Stimulated activated CD8-positive, alpha-beta memory T cell treated with anti-CD3 and anti-CD28 coated beads, Interleukin-12 subunit alpha, Interleukin-12 subunit beta, amount 100 ng/mL, for 4 hours (primary cell): Measurements from ENCODE around the gene KRTAP19-8.

Experiments
- DNase-seq: peaks from one replicate; pipeline ENCODE4 v3.0.0-alpha.2; 2020; ENCODE audit warnings: low read depth

KRTAP19-8 gene

DNA sequence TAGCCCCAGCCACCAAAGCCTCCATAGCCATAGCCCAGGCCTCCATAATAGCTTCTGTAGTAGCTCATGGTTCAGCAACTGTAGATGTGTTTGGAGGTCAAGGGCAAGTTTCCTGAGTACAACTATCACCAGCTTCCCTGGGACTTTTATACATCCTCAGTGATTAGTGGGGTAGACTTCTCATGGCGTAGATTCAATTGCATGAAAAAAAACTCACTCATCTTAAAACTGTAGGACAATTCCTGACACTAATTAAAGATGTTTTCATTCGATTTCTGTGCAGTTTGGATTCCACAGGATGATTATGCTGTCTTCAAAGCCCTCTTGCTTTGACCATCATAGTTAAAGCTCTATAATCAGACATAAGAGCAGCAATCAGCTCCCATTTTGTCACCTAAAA, at the start of gene KRTAP19-8:
Gene KRTAP19-8, minus strand, starts transcription at position 101 of the 400 bp plus-strand sequence. Its CDS starts 33 bp downstream, at position 68.
- DNase-seq = no peak

DNA sequence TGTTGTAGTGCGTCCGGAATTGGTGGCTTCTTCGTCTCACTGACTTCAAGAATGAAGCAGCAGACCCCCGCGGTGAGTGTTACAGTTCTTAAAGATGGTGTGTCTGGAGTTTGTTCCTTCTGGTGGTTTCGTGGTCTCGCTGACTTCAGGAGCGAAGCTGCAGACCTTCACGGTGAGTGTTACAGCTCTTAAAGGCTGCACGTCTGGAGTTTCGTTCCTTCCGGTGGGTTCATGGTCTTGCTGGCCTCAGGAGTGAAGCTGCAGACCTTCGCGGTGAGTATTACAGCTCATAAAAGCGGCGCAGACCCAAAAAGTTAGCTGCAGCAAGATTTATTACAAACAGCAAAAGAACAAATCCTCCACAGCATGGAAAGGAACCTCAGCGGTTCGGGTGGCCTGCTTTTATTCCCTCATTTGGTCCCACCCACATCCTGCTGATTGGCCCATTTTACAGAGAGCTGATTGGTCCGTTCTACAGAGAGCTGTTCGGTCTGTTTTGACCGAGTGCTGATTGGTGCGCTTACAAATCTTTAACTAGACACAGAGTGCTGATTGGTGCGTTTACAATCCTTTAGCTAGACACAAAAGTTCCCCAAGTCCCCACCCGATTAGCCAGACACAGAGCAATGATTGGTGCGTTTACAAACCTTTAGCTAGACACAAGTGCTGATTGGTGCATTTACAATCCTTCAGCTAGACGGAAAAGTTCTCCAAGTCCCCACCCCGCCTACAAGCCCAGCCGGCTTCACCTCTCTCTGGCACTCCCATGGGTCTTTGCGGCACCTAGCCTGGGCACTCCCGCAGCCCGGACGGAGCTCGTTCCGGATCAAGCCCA, 49.6 kb upstream of the KRTAP19-8 start:
- DNase-seq = no peak

DNA sequence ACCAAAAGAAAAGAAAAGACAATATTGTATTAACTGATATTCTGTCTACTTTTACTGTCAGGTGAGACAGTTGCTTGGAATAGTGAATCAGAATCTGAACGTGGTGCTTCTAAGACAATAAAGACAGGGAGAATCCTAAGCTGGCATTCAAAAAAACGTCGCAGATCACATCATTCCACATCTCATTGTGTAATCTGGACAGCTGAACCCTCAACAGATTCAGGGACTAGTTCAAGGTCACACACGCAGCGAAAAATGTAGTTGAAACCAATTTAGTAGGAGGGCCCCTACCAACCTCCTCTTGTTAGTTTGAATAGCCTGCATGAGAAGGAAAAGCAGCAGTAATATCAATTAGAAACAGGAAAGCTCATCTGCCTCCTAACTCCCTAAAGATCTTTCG, 46.4 kb upstream of the KRTAP19-8 start:
- no peak for DNase-seq

DNA sequence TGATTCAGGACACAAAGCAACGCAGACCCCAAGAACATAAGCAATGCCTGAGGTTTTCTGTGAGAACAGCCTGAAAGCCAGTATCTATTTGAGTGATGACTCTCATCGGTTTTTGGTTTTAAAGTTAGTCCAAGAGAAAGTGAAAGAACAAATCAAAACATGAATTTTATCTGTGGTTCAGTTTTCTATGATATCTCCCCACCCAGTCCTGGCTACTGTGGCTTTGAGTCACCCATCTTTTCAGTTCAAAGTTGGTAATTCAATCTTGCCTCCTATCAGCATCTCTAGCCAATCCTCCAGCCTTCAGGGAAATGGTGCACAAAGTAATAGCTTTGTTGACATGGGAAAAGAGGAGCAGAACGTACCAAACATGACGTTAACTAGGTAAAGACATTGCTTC, 40.5 kb upstream of the KRTAP19-8 start:
- DNase-seq = no peak

- no peak for DNase-seq
These were observed 39.9 kb upstream of the KRTAP19-8 start for GRCh38 chr21:31078216-31078615.

GRCh38 chr21:31075848-31076247, 37.6 kb upstream of the KRTAP19-8 start:
- no peak for DNase-seq

GRCh38 chr21:31072533-31072932, 34.3 kb upstream of the KRTAP19-8 start:
- DNase-seq = no peak

GRCh38 chr21:31064803-31065202, 26.5 kb upstream of the KRTAP19-8 start:
- DNase-seq = no peak

GRCh38 chr21:31052489-31053142, 14.3 kb upstream of the KRTAP19-8 start:
- DNase-seq = no peak

DNA sequence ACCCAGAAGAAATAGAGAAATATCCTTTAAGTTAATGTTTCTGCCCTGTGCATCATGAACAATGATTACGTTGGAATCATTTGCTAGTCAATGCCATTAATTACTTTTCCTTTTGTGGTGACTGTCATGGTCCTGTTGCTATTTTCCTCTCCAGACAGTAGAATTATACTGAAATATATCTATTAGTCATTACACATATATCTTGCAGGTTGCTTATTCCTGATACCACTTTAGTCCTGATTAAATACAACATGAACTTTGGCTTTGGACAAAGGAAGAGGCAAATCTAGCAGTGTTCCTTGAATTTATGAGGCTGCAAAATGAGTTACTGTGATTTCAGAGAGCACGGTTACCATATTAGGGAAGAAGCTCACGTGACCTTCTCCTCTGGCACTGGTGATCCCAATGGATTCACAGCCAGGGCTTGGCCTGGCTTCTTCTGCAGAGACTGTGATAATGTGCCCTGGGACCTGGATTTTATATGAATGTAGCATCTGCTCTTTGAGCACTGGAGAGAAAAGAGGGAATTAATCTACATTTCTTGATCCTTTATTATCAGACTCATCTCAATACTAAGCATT, 12.4 kb upstream of the KRTAP19-8 start:
- no peak for DNase-seq

DNA sequence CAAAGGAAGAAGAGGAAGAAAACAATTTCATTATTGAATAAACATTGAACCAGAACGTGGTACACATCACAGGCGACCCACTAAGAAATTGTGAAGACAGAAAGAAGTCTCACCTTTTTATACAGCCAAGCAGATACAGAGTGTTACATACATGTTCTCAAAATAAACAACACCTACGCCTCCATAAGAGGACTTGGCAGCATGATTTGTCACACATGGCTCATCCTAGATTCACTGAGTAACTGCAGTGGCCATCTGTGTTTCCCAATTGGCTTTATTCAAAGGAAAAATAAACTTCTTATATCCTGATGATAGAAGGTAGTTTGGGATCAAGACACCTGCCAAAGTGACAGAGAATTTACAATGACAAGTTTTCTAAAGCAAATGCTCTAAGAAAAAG, 7.6 kb upstream of the KRTAP19-8 start:
- no peak for DNase-seq

GRCh38 chr21:31043471-31043870, 5.2 kb upstream of the KRTAP19-8 start:
- DNase-seq = no peak

- DNase-seq = no peak
These were observed 3.8 kb upstream of the KRTAP19-8 start for GRCh38 chr21:31042080-31042464.

- no peak for DNase-seq
These were observed 3.2 kb upstream of the KRTAP19-8 start for GRCh38 chr21:31041295-31042079.

DNA sequence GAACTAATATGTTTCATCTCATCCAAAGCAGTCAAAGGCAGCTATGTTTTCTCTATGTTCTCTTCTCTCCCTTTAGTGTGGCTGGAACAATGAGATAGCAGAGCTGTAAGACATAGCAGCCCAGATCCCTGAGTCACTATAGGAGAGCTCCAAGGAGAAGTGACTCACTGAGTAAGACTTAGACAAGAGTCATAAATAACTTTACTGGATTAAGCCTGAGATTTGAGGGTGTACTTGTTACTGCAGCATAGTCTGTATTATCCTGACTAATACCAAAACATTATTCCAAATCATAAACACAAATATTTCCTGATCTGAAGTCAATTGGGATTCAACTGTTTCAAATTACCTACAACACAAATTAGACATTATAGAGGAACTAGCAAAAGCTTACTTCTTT, 3.9 kb downstream of the KRTAP19-8 start:
- DNase-seq = no peak

DNA sequence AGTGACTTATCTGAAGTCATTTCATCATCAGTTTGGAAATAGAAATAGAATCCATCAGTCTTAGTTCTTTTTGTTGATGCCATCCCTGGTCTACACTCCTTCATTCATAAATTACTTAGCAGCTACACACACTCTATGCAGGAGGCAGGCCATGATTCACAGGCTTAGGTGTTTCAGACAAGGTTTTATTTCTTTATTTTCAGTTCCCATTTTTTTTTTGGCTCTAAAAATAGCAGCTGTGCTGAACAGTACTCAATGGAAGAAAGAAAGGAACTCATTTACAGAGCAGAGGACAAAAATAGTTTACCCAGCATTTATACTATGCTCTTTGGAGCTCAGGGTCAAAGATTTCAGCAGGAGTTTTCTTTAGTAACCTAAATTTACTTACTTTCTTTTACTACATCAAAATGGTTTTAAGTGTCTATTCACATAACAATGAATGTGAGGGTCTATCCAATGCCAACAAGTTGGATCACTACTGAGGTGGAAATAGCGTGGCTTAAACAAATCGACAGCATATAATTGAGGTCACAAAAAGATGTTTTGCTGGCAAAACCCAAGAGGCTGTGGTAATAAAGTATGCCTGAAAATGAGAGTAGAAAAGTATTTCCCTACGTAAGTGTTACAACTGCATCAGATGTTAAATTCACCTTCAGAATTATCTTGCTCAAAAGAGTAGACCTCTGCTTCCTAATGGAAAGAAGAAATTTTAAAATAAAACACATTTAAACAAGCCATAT, 7.7 kb downstream of the KRTAP19-8 start:
- DNase-seq = no peak

- DNase-seq = no peak
These were observed 14.6 kb downstream of the KRTAP19-8 start for GRCh38 chr21:31023680-31024079.

DNA sequence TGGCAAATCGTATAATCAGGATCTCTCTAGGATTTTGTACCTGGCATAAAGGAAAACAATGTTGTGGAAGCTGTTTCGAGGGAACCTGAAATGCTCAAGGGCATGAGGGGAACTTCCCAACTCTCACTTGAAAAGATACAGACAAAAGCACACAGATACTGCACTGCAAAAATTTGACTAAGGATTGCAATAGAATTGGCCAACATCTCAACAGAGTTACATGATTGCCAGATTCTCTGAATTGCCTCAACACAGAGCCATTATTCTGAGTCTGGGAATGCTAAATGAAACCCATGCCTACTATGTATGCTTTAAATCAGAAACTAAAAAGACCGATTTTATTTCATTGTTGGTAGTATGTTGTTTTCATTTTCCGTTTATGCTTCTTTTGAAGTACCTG, 16.0 kb downstream of the KRTAP19-8 start:
- no peak for DNase-seq

DNA sequence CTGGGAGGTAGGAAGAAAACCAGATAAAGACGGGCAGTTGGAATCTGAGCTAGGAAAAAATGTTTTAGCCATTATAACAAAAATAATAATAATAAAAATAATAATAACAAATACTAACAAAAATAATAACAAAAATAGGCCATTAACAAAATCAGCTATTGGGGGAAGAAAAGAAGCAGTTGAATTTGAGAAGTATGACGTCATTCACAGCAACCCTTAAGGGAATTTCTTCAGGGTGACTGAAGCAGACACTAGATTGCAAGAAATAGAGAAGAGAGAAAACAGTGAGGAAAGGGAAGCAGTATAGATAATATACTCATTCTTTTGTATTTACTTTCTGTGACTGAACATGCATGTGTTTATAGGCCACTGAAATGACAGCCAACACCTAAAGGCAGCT, 20.0 kb downstream of the KRTAP19-8 start:
- DNase-seq = no peak

DNA sequence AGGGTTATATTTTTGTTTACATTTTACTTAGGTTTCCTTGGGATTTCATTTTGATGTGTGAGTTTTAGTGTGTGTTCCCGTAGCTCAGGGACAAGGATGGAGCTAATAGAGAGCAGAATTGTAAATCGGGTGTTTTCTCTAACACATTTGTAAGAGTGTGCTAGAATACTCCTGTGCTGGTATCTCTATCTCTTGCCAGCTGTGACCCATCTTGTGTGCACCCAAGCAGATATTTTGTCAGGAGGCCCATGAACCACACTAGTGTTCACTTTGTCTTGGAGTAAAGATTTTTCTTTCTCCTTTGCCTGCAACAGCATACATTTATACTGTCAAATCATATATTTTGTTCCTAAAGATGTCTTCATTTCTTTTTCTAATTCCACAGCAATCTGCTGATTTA, 23.4 kb downstream of the KRTAP19-8 start:
- no peak for DNase-seq
